Loucy (cell line): Measurements from ENCODE around the gene CD19.
"Not testable (repeated sequence)": the region's sequence is repeated elsewhere in the genome, so short reads cannot be mapped to it uniquely, and the experiment has no call there.

Source experiments
- H2AFZ ChIP-seq: fragments of 200-600 bp; sonication (generic); 2 replicates; pipeline ENCODE4 v1.6.0; 2016; ENCODE audit warnings: antibody characterized with exemption, mild to moderate bottlenecking, low read length, moderate library complexity
- H3F3A ChIP-seq: fragments of 200-600 bp; 2 replicates; pipeline ENCODE4 v1.6.0; 2016; ENCODE audit warnings: antibody characterized with exemption, low read depth, mild to moderate bottlenecking
- H3K27me3 ChIP-seq: fragments of 200-600 bp; sonication (generic); 2 replicates; pipeline ENCODE4 v1.6.1; 2014; ENCODE audit warnings: low read length, mild to moderate bottlenecking; ENCODE audit not compliant: insufficient read depth, poor library complexity, severe bottlenecking
- H3K36me3 ChIP-seq: fragments of 200-600 bp; sonication (generic); 2 replicates; pipeline ENCODE4 v1.6.1; 2016; ENCODE audit warnings: low read length; ENCODE audit not compliant: insufficient read depth
- H3K4me1 ChIP-seq: fragments of 200-600 bp; sonication (generic); 2 replicates; pipeline ENCODE4 v1.5.1; 2014; ENCODE audit warnings: low read length, mild to moderate bottlenecking; ENCODE audit not compliant: insufficient read depth, poor library complexity, severe bottlenecking
- H3K4me2 ChIP-seq: fragments of 200-600 bp; sonication (generic); 2 replicates; pipeline ENCODE4 v1.6.0; 2014; ENCODE audit warnings: antibody characterized with exemption, low read length, low read depth, mild to moderate bottlenecking; ENCODE audit not compliant: poor library complexity, severe bottlenecking
- H3K4me3 ChIP-seq: fragments of 200-600 bp; sonication (generic); 2 replicates; pipeline ENCODE4 v1.5.1; 2014; ENCODE audit warnings: low read length, mild to moderate bottlenecking, mixed read lengths; ENCODE audit not compliant: poor library complexity, severe bottlenecking
- H3K79me2 ChIP-seq: fragments of 200-600 bp; sonication (generic); 2 replicates; pipeline ENCODE4 v1.6.1; 2014; ENCODE audit warnings: low read length; ENCODE audit not compliant: insufficient read depth
- H3K9ac ChIP-seq: fragments of 200-600 bp; sonication (generic); 2 replicates; pipeline ENCODE4 v1.6.0; 2014; ENCODE audit warnings: mild to moderate bottlenecking, low read depth, low read length, moderate library complexity; ENCODE audit not compliant: poor library complexity, severe bottlenecking
- H3K9me2 ChIP-seq: fragments of 200-600 bp; sonication (generic); replicated peaks from 2 replicates; pipeline ENCODE4 v1.6.1; 2016; ENCODE audit warnings: low read depth, low read length, mixed read lengths
- H3K9me3 ChIP-seq: fragments of 200-600 bp; sonication (generic); 2 replicates; pipeline ENCODE4 v1.6.1; 2014; ENCODE audit warnings: mild to moderate bottlenecking, antibody characterized with exemption, low read length, low read depth; ENCODE audit not compliant: insufficient read depth
- H4K20me1 ChIP-seq: fragments of 200-600 bp; sonication (generic); 2 replicates; pipeline ENCODE4 v1.6.0; 2014; ENCODE audit warnings: antibody characterized with exemption, low read length, mild to moderate bottlenecking; ENCODE audit not compliant: insufficient read depth, poor library complexity, severe bottlenecking
- EZH2phosphoT487 ChIP-seq: fragments of 200-600 bp; IDR thresholded peaks from 2 replicates; pipeline ENCODE4 v1.6.1; 2018; ENCODE audit warnings: antibody characterized with exemption, mild to moderate bottlenecking, moderate library complexity, borderline replicate concordance
- TF ChIP-seq, protein P1 (sequence below): fragments of 200-600 bp; sonication (generic); conservative IDR thresholded peaks from 2 replicates; pipeline ENCODE4 v1.5.1; 2014; ENCODE audit warnings: mild to moderate bottlenecking, antibody characterized with exemption, low read length

Gene CD19

DNA sequence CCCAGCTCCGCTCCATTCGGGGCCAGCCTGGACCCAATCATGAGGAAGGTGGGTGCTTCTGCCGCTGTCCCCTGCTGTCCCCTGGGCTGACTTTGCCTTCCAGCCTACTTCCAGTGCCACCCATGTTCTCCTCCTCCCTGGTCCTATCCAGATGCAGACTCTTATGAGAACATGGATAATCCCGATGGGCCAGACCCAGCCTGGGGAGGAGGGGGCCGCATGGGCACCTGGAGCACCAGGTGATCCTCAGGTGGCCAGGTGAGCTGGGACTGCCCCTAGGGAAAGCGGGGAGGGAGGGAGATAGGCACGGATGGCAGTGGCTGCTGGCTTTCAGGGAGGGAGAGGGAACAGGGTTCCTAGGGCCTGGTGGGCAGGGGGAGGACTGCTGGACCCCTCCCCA lies 7.0 kb downstream of the CD19 start:
- TF ChIP-seq, protein P1, sequence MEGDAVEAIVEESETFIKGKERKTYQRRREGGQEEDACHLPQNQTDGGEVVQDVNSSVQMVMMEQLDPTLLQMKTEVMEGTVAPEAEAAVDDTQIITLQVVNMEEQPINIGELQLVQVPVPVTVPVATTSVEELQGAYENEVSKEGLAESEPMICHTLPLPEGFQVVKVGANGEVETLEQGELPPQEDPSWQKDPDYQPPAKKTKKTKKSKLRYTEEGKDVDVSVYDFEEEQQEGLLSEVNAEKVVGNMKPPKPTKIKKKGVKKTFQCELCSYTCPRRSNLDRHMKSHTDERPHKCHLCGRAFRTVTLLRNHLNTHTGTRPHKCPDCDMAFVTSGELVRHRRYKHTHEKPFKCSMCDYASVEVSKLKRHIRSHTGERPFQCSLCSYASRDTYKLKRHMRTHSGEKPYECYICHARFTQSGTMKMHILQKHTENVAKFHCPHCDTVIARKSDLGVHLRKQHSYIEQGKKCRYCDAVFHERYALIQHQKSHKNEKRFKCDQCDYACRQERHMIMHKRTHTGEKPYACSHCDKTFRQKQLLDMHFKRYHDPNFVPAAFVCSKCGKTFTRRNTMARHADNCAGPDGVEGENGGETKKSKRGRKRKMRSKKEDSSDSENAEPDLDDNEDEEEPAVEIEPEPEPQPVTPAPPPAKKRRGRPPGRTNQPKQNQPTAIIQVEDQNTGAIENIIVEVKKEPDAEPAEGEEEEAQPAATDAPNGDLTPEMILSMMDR: no peak
- no peak for TF ChIP-seq EZH2phosphoT487
- H3K9me3 ChIP-seq: no peaks in the 10 kb centered on the region
- no peak overlapping the region for H3K9ac ChIP-seq
- no peaks in the 10 kb centered on the region for H3K27me3 ChIP-seq
- no peaks in the 10 kb centered on the region for H4K20me1 ChIP-seq
- H3K4me3 ChIP-seq: no peak overlapping the region
- H3K4me2 ChIP-seq: no peak overlapping the region
- H3K9me2 ChIP-seq: no peaks in the 10 kb centered on the region
- no peaks in the 10 kb centered on the region for H3F3A ChIP-seq
- H3K4me1 ChIP-seq: peaks cover 1% of the 10 kb centered on the region
- H3K36me3 ChIP-seq: no peaks in the 10 kb centered on the region
- H3K79me2 ChIP-seq: no peaks in the 10 kb centered on the region
- H2AFZ ChIP-seq: no peak overlapping the region

DNA sequence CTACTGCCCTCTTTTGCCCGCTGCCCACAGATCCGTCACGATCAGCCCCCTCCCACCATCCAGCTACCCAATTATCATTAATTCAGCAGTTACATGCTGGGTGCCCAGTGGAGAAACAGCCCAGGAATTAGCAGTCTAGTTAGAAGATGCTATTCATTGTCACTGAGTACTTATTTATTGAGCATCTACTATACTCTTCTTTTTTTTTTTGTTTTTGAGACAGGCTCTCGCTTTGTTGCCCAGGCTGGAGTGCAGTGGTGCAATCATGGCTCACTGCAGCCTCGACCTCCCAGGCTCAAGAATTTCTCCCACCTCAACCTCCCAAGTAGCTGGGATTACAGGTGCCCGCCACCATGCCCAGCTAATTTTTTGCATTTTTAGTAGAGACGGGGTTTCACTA lies 8.1 kb downstream of the CD19 start:
- H2AFZ ChIP-seq, H3K27me3 ChIP-seq, H3K4me2 ChIP-seq, H3K79me2 ChIP-seq, H3K4me1 ChIP-seq, H3K9me3 ChIP-seq, H3K36me3 ChIP-seq, H3K4me3 ChIP-seq, H3K9me2 ChIP-seq, H4K20me1 ChIP-seq, H3K9ac ChIP-seq, H3F3A ChIP-seq: not testable (repeated sequence)

DNA sequence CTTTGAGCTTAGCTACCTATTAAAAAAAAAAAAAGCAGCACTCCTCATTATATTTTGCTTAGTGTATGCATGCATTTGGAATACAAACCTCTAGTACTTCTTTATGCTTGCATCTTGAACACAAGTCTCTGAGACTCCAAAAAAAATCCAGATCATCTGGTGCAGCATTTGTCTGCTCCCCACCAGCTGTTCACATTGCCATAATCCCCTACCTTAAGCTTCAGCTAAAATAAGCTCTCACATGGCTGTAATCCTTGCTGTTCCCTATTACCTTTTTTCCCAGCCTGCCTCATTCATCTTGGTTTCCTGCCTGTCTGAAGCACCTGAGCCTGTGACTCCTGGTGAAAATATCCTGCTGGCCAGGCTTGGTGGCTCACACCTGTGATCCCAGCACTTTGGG lies 11.5 kb downstream of the CD19 start:
- no peaks in the 10 kb centered on the region for H3K9me3 ChIP-seq
- H3K4me3 ChIP-seq: no peak overlapping the region
- peaks cover 5% of the 10 kb centered on the region; the same call in 1 of the 2 replicates for H3F3A ChIP-seq
- no peak overlapping the region for H3K9ac ChIP-seq
- TF ChIP-seq EZH2phosphoT487: no peak
- TF ChIP-seq, protein P1: no peak
- peak overlapping the region; percentile 73; the same call in 1 of the 2 replicates for H2AFZ ChIP-seq
- no peaks in the 10 kb centered on the region for H3K27me3 ChIP-seq
- H3K4me2 ChIP-seq: no peak overlapping the region
- H3K36me3 ChIP-seq: no peaks in the 10 kb centered on the region
- no peaks in the 10 kb centered on the region for H4K20me1 ChIP-seq
- H3K4me1 ChIP-seq: peaks cover 10% of the 10 kb centered on the region
- no peaks in the 10 kb centered on the region for H3K9me2 ChIP-seq
- no peaks in the 10 kb centered on the region for H3K79me2 ChIP-seq

DNA sequence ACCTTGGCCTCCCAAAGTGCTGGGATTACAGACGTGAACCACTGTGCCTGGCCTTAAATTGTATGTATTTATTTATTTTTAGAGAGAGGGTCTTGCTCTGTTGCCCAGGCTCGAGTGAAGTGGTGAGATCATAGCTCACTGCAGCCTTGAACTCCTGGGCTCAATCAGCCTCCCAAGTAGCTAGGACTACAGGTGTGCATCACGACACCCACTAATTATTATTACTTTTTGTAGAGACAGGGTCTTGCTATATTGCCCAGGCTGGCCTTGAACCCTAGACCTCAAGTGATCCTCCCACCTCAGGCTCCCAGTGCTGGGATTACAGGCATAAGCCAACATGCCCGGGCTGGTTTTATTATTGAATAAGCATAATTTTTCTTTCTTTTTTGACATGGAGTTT lies 14.9 kb downstream of the CD19 start:
- Histone ChIP-seq H3K36me3 (no peaks in the 10 kb centered on the region), H3F3A (peaks cover 5% of the 10 kb centered on the region; the same call in 1 of the 2 replicates), H3K9me3 (no peaks in the 10 kb centered on the region), H3K4me2 (no peak overlapping the region), H3K79me2 (peaks cover 8% of the 10 kb centered on the region), H3K9ac (no peak overlapping the region), H2AFZ (no peak overlapping the region), H3K27me3 (no peaks in the 10 kb centered on the region), H4K20me1 (peaks cover 7% of the 10 kb centered on the region), H3K9me2 (no peaks in the 10 kb centered on the region), H3K4me1 (peaks cover 11% of the 10 kb centered on the region), H3K4me3 (no peak overlapping the region)
- TF ChIP-seq, protein P1: no peak
- TF ChIP-seq EZH2phosphoT487: no peak
